Neural cell (in vitro differentiated cells): ENCODE measurements around the gene KLHL2. TPM values are rescaled to one million over a fixed set of nuclear protein-coding genes. Genes with fewer than 3 reads are reported as not detected.

Experiments
- H2AFZ ChIP-seq: fragments of 200-600, 300-800 bp; sonication (generic), shearing (Covaris generic); 2 replicates; pipeline ENCODE4 v1.6.0; 2014; ENCODE audit warnings: low read depth, mild to moderate bottlenecking, antibody characterized with exemption, low read length, moderate library complexity
- H3F3A ChIP-seq: fragments of 200-600 bp; shearing (Covaris generic); 2 replicates; pipeline ENCODE4 v1.6.1; 2016; ENCODE audit warnings: mild to moderate bottlenecking, moderate library complexity, mixed read lengths, antibody characterized with exemption, low read length; ENCODE audit not compliant: insufficient read depth, poor library complexity, severe bottlenecking
- H3K27ac ChIP-seq: fragments of 200-600, 300-800 bp; sonication (generic), shearing (Covaris generic); 2 replicates; pipeline ENCODE4 v1.5.1; 2014; ENCODE audit warnings: mild to moderate bottlenecking, low read length, moderate library complexity
- H3K27me3 ChIP-seq: fragments of 300-800, 200-600 bp; sonication (generic), shearing (Covaris generic); 2 replicates; pipeline ENCODE4 v1.6.0; 2014; ENCODE audit warnings: mild to moderate bottlenecking, low read depth, low read length, moderate library complexity; ENCODE audit not compliant: insufficient read depth
- H3K36me3 ChIP-seq: fragments of 300-800, 200-600 bp; sonication (generic), shearing (Covaris generic); 2 replicates; pipeline ENCODE4 v1.5.1; 2014; ENCODE audit warnings: mild to moderate bottlenecking, antibody characterized with exemption, low read length, moderate library complexity; ENCODE audit not compliant: insufficient read depth
- H3K4me2 ChIP-seq: fragments of 300-800, 200-600 bp; sonication (generic), shearing (Covaris generic); 2 replicates; pipeline ENCODE4 v1.6.0; 2014; ENCODE audit warnings: mild to moderate bottlenecking, low read length
- H3K4me3 ChIP-seq: fragments of 300-800, 200-600 bp; sonication (generic), shearing (Covaris generic); 2 replicates; pipeline ENCODE4 v1.5.1; 2014; ENCODE audit warnings: mild to moderate bottlenecking, low read length, moderate library complexity
- H3K79me2 ChIP-seq: fragments of 200-600 bp; shearing (Covaris generic); replicated peaks from 2 replicates; pipeline ENCODE4 v1.6.0; 2014; ENCODE audit warnings: mild to moderate bottlenecking, low read length, moderate library complexity; ENCODE audit not compliant: insufficient read depth
- H3K9ac ChIP-seq: fragments of 300-800, 200-600 bp; sonication (generic), shearing (Covaris generic); 2 replicates; pipeline ENCODE4 v1.6.1; 2016; ENCODE audit warnings: mild to moderate bottlenecking, low read length, mixed read lengths
- H3K9me2 ChIP-seq: fragments of 200-600 bp; shearing (Covaris generic); 2 replicates; pipeline ENCODE4 v1.6.1; 2016; ENCODE audit warnings: mild to moderate bottlenecking, low read length, mixed read lengths; ENCODE audit not compliant: insufficient read depth
- H3K9me3 ChIP-seq: fragments of 200-600, 300-800 bp; sonication (generic), shearing (Covaris generic); 2 replicates; pipeline ENCODE4 v1.6.1; 2016; ENCODE audit warnings: mild to moderate bottlenecking, mixed run types, low read length, moderate library complexity, mixed read lengths
- H4K20me1 ChIP-seq: fragments of 200-600 bp; shearing (Covaris generic); 2 replicates; pipeline ENCODE4 v1.6.1; 2016; ENCODE audit warnings: mild to moderate bottlenecking, mixed run types; ENCODE audit not compliant: insufficient read depth
- EP300 ChIP-seq: fragments of 450-650 bp; conservative IDR thresholded peaks from 2 replicates; pipeline ENCODE4 v1.6.1; 2014; ENCODE audit warnings: antibody characterized with exemption, mild to moderate bottlenecking, moderate library complexity; ENCODE audit not compliant: poor library complexity, severe bottlenecking
- EZH2 ChIP-seq: fragments of 200-600, 300-800 bp; shearing (Covaris generic), sonication (generic); IDR thresholded peaks from 2 replicates; pipeline ENCODE4 v1.6.1; 2014; ENCODE audit warnings: antibody characterized with exemption, low read length, borderline replicate concordance, mild to moderate bottlenecking; ENCODE audit not compliant: insufficient read depth, poor library complexity, severe bottlenecking
- MXI1 ChIP-seq: fragments of 450-650 bp; conservative IDR thresholded peaks from 2 replicates; pipeline ENCODE4 v1.6.1; 2014; ENCODE audit warnings: antibody characterized with exemption, mild to moderate bottlenecking; ENCODE audit not compliant: poor library complexity, severe bottlenecking
- POLR2AphosphoS5 ChIP-seq: IDR thresholded peaks from 2 replicates; pipeline ENCODE4 v1.6.1; 2012
- RAD21 ChIP-seq: fragments of 450-650 bp; conservative IDR thresholded peaks from 2 replicates; pipeline ENCODE4 v1.6.1; 2014; ENCODE audit warnings: antibody characterized with exemption, mild to moderate bottlenecking, moderate library complexity
- SMC3 ChIP-seq: fragments of 450-650 bp; conservative IDR thresholded peaks from 2 replicates; pipeline ENCODE4 v1.6.1; 2014; ENCODE audit warnings: antibody characterized with exemption, mild to moderate bottlenecking, moderate library complexity; ENCODE audit not compliant: poor library complexity
- TAF1 ChIP-seq: IDR thresholded peaks from 2 replicates; pipeline ENCODE4 v1.6.1; 2012; ENCODE audit warnings: low read depth
- polyA plus RNA-seq: library from polyadenylated mRNA; depleted of rRNA; stranded (reverse); fragments of >200 nt; gene quantifications from 2 replicates; pipeline ENCODE4 v1.2.3, GENCODE V29; 2014
- TF ChIP-seq, protein P1 (sequence below): IDR thresholded peaks from 2 replicates; pipeline ENCODE4 v1.6.1; 2012; ENCODE audit warnings: borderline replicate concordance
- TF ChIP-seq, protein P2 (sequence below): fragments of 450-650 bp; IDR thresholded peaks from 2 replicates; pipeline ENCODE4 v1.5.1; 2014; ENCODE audit warnings: antibody characterized with exemption, mild to moderate bottlenecking, moderate library complexity; ENCODE audit not compliant: poor library complexity, severe bottlenecking

The KLHL2 gene
- polyA plus RNA-seq, 1 donor from 2014 or later, result 42.8 TPM

DNA sequence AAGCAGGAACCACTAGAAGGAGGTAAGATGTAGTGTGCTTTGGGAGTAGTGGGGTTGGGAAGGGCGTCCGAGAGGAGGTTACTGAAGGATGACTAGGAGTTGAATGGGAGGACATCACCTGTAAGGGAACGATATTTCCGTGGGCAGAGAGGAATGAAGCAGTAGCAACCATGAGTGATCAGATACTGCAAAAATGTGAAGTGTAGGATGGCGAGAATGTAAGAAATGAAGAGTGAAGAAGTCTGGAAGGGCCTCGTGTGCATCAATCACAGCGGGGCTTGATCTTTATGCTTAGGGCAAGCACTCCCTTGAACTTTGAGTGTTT, 120.7 kb downstream of the KLHL2 start:
- peaks cover 66% of the 10 kb centered on the region for H3K79me2 ChIP-seq
- no peaks in the 10 kb centered on the region for H3K36me3 ChIP-seq
- H3K27me3 ChIP-seq, result no peaks in the 10 kb centered on the region
- peak overlapping the region; percentile 16 for H2AFZ ChIP-seq
- TF ChIP-seq SMC3 (peak; percentile 3), MXI1 (no peak)
- peak overlapping the region; percentile 75 for H3K4me3 ChIP-seq
- peak overlapping the region; percentile 91 for H3K4me2 ChIP-seq
- H4K20me1 ChIP-seq, result peaks cover 6% of the 10 kb centered on the region
- H3K27ac ChIP-seq, result peak overlapping the region; percentile 96
- H3K9ac ChIP-seq, result peak overlapping the region; percentile 88
- no peaks in the 10 kb centered on the region for H3K9me2 ChIP-seq
- peaks cover 11% of the 10 kb centered on the region for H3F3A ChIP-seq
- no peaks in the 10 kb centered on the region for H3K9me3 ChIP-seq

DNA sequence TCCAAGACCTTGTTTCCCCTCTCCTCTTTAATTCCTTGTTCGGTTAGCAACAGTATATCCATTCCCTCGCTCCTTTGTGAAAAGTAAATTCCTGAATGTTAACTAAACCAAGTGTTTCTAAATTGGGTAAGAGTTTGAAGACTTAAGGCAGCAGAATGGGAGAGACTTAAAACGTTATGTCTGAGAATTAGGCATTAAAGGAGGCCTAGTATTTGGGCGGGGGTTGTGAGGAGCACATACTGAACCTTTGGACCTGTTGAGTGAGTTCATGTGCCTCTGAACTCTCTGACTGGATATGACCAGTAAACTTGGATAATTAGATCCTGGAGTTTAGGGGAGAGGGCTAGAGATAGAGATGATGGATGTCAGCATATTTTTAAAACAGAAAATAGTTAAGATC, 121.3 kb downstream of the KLHL2 start:
- Histone ChIP-seq H3K79me2 (peaks cover 72% of the 10 kb centered on the region), H3K27ac (peak overlapping the region; percentile 96), H3K9ac (peak overlapping the region; percentile 88), H3K4me2 (peak overlapping the region; percentile 91), H3K27me3 (no peaks in the 10 kb centered on the region), H3F3A (peaks cover 13% of the 10 kb centered on the region), H4K20me1 (peaks cover 10% of the 10 kb centered on the region), H3K9me2 (no peaks in the 10 kb centered on the region), H3K9me3 (no peaks in the 10 kb centered on the region), H2AFZ (no peak overlapping the region), H3K4me3 (peak overlapping the region; percentile 75), H3K36me3 (no peaks in the 10 kb centered on the region)
- no peak for TF ChIP-seq TAF1
- TF ChIP-seq RAD21, result no peak
- no peak for TF ChIP-seq SMC3
- TF ChIP-seq, protein P1, sequence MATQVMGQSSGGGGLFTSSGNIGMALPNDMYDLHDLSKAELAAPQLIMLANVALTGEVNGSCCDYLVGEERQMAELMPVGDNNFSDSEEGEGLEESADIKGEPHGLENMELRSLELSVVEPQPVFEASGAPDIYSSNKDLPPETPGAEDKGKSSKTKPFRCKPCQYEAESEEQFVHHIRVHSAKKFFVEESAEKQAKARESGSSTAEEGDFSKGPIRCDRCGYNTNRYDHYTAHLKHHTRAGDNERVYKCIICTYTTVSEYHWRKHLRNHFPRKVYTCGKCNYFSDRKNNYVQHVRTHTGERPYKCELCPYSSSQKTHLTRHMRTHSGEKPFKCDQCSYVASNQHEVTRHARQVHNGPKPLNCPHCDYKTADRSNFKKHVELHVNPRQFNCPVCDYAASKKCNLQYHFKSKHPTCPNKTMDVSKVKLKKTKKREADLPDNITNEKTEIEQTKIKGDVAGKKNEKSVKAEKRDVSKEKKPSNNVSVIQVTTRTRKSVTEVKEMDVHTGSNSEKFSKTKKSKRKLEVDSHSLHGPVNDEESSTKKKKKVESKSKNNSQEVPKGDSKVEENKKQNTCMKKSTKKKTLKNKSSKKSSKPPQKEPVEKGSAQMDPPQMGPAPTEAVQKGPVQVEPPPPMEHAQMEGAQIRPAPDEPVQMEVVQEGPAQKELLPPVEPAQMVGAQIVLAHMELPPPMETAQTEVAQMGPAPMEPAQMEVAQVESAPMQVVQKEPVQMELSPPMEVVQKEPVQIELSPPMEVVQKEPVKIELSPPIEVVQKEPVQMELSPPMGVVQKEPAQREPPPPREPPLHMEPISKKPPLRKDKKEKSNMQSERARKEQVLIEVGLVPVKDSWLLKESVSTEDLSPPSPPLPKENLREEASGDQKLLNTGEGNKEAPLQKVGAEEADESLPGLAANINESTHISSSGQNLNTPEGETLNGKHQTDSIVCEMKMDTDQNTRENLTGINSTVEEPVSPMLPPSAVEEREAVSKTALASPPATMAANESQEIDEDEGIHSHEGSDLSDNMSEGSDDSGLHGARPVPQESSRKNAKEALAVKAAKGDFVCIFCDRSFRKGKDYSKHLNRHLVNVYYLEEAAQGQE, result no peak
- TF ChIP-seq EP300, result no peak
- TF ChIP-seq, protein P2, sequence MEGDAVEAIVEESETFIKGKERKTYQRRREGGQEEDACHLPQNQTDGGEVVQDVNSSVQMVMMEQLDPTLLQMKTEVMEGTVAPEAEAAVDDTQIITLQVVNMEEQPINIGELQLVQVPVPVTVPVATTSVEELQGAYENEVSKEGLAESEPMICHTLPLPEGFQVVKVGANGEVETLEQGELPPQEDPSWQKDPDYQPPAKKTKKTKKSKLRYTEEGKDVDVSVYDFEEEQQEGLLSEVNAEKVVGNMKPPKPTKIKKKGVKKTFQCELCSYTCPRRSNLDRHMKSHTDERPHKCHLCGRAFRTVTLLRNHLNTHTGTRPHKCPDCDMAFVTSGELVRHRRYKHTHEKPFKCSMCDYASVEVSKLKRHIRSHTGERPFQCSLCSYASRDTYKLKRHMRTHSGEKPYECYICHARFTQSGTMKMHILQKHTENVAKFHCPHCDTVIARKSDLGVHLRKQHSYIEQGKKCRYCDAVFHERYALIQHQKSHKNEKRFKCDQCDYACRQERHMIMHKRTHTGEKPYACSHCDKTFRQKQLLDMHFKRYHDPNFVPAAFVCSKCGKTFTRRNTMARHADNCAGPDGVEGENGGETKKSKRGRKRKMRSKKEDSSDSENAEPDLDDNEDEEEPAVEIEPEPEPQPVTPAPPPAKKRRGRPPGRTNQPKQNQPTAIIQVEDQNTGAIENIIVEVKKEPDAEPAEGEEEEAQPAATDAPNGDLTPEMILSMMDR, result no peak
- TF ChIP-seq POLR2AphosphoS5, result no peak
- no peak for TF ChIP-seq EZH2

DNA sequence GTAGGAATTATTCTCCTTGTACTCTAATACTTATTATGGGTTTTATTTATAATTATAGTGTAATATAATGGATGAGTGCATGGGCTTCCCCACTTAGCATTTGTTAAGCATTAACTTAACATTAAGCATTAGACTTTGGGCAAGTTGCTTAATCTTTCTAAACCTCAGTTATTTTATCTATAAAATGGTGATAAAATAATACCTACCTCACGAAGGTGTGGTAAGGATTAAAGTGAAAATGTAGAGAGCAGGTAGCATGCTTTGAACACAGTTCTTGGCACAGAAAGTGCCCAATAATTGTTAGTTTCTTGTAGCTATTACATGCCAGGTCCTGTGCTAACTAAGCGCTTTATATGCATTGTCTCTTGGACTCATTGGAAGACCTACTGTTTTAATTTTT, 122.7 kb downstream of the KLHL2 start:
- H3K4me2 ChIP-seq, result peak overlapping the region; percentile 79
- no peaks in the 10 kb centered on the region for H3K9me2 ChIP-seq
- no peak overlapping the region for H2AFZ ChIP-seq
- H3F3A ChIP-seq, result peaks cover 14% of the 10 kb centered on the region
- peak overlapping the region; percentile 32 for H3K9ac ChIP-seq
- H3K27ac ChIP-seq, result peak overlapping the region; percentile 96
- H3K9me3 ChIP-seq, result no peaks in the 10 kb centered on the region
- H4K20me1 ChIP-seq, result peaks cover 14% of the 10 kb centered on the region
- no peaks in the 10 kb centered on the region for H3K36me3 ChIP-seq
- H3K4me3 ChIP-seq, result peak overlapping the region; percentile 75
- TF ChIP-seq, protein P2, result no peak
- TF ChIP-seq EZH2 (no peak), POLR2AphosphoS5 (no peak), EP300 (no peak)
- TF ChIP-seq, protein P1, result no peak
- no peaks in the 10 kb centered on the region for H3K27me3 ChIP-seq
- H3K79me2 ChIP-seq, result peaks cover 80% of the 10 kb centered on the region
